Mucosa of stomach (tissue), 1 donor: ENCODE results near the gene FIGN.
A peak's percentile ranks its signal among the peaks of the same experiment; 100 is the strongest.

Experiments used
- H3K27me3 ChIP-seq: one replicate; pipeline ENCODE4 v1.7.0; 2013; ENCODE audit warnings: mild to moderate bottlenecking, low read length; ENCODE audit not compliant: control insufficient read depth, insufficient read depth
- H3K36me3 ChIP-seq: one replicate; pipeline ENCODE4 v1.7.0; 2013; ENCODE audit warnings: low read length; ENCODE audit not compliant: control insufficient read depth, insufficient read depth
- H3K4me1 ChIP-seq: one replicate; pipeline ENCODE4 v1.7.0; 2013; ENCODE audit warnings: mild to moderate bottlenecking, low read length; ENCODE audit not compliant: control insufficient read depth, insufficient read depth
- H3K4me3 ChIP-seq: one replicate; pipeline ENCODE4 v1.7.0; 2013; ENCODE audit warnings: low read length
- H3K9ac ChIP-seq: one replicate; pipeline ENCODE4 v1.7.0; 2013; ENCODE audit warnings: mild to moderate bottlenecking, low read length, moderate library complexity
- H3K9me3 ChIP-seq: one replicate; pipeline ENCODE4 v1.7.0; 2013; ENCODE audit warnings: mild to moderate bottlenecking, low read length, moderate library complexity; ENCODE audit not compliant: control insufficient read depth
- donor health status: Pancreatic carcinoma.

The FIGN gene

DNA sequence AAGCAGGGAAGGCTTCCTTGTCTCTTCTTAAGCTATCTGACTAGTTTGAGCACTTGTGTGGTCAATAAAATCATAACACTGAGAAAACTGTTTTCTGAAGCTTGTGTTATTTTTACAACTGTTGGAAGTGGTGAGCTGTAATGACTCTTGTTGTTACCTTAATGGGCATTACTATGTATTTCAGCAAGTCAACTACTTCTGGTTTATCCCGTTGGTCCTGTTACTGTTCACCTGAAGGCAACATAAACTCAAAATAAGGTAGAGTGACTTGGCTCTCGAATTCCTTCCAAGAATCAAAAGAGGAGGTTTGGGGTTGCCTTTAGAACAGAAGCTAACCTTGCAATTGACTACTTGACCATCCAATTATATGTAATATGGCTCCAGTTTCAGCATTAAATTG, 23.2 kb upstream of the FIGN start:
- Histone ChIP-seq H3K9ac (no peak overlapping the region), H3K36me3 (no peaks in the 10 kb centered on the region), H3K4me3 (no peak overlapping the region), H3K4me1 (no peaks in the 10 kb centered on the region), H3K27me3 (no peaks in the 10 kb centered on the region), H3K9me3 (no peaks in the 10 kb centered on the region)

GRCh38 chr2:163757814-163758213, 22.0 kb upstream of the FIGN start:
- Histone ChIP-seq H3K4me3 (no peak overlapping the region), H3K9me3 (no peaks in the 10 kb centered on the region), H3K9ac (no peak overlapping the region), H3K36me3 (no peaks in the 10 kb centered on the region), H3K27me3 (no peaks in the 10 kb centered on the region), H3K4me1 (no peaks in the 10 kb centered on the region)

DNA sequence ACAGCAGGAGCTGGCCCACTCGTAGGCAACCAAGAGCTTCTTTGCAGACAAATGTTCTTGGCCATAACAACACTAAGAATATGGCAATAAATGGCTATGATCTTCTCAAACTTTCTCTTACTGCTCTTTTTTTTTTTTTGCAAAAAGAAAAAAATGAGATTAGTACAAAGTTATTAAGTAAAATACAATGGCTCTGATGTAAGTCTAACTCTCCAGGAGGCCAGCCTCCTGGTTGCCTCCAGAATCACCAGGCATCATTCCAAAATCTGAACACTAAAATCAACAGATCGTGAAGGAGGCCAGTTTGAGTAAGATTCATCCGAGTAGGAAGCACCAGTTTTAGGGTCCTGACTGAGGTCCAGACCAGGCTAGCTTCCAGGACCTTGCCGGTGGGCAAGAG, 20.8 kb upstream of the FIGN start:
- Histone ChIP-seq H3K9ac (no peak overlapping the region), H3K4me1 (no peaks in the 10 kb centered on the region), H3K9me3 (no peaks in the 10 kb centered on the region), H3K36me3 (no peaks in the 10 kb centered on the region), H3K27me3 (no peaks in the 10 kb centered on the region), H3K4me3 (no peak overlapping the region)

- no peaks in the 10 kb centered on the region for H3K4me1 ChIP-seq
- H3K4me3 ChIP-seq: no peak overlapping the region
- no peaks in the 10 kb centered on the region for H3K9me3 ChIP-seq
- H3K9ac ChIP-seq: no peak overlapping the region
- H3K27me3 ChIP-seq: no peaks in the 10 kb centered on the region
- H3K36me3 ChIP-seq: no peaks in the 10 kb centered on the region
Observed at GRCh38 chr2:163755366-163755765, 19.6 kb upstream of the FIGN start.

DNA sequence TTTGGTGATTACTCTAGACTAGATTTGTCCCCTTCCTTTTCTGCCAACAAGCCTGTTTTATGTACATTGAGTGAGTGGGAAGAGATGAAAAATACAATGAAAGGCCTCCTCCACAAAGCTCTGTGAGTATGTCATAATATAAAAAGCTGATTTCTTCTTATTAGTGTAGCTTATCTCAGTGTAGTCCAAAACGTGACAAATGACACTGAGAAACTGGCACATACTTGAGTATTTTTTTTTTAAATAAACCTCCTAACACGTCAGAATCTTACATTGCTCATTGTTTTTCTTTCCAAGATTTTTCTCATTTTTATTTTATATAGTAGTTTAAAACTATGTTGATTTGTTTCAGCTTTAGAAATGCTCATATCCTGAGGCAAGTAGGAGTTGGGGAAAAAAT, 17.9 kb upstream of the FIGN start:
- Histone ChIP-seq H3K9me3 (no peaks in the 10 kb centered on the region), H3K27me3 (no peaks in the 10 kb centered on the region), H3K4me3 (no peak overlapping the region), H3K9ac (no peak overlapping the region), H3K36me3 (no peaks in the 10 kb centered on the region), H3K4me1 (no peaks in the 10 kb centered on the region)

GRCh38 chr2:163752267-163752666, 16.5 kb upstream of the FIGN start:
- Histone ChIP-seq H3K4me1 (no peaks in the 10 kb centered on the region), H3K36me3 (no peaks in the 10 kb centered on the region), H3K9me3 (no peaks in the 10 kb centered on the region), H3K27me3 (no peaks in the 10 kb centered on the region), H3K9ac (no peak overlapping the region), H3K4me3 (no peak overlapping the region)

DNA sequence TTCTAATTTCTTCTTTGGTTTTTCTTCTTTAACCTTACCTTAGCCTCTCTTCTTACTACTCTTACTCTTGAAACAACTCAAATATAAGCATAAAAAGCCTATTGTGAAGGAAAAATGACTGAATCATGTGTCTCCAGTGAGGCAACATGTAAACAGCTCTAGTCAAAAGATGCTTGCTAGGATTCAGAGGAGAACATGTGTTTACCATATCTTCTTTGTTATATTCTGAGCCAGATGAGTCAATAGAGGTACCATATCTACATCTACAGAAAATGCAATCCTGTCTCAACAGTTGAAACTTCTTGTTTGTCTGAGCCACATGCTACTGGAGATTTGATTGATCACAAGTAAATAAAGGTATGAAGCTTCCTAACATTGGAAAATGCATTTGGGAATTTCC, 15.9 kb upstream of the FIGN start:
- Histone ChIP-seq H3K4me3 (no peak overlapping the region), H3K27me3 (no peaks in the 10 kb centered on the region)

GRCh38 chr2:163748420-163748819, 12.6 kb upstream of the FIGN start:
- no peak overlapping the region for H3K9ac ChIP-seq
- H3K9me3 ChIP-seq: no peaks in the 10 kb centered on the region
- no peaks in the 10 kb centered on the region for H3K4me1 ChIP-seq
- no peak overlapping the region for H3K4me3 ChIP-seq
- H3K36me3 ChIP-seq: no peaks in the 10 kb centered on the region
- no peaks in the 10 kb centered on the region for H3K27me3 ChIP-seq

More for the DNA sequence above, 15.9 kb upstream of the FIGN start:
- H3K9ac ChIP-seq: no peak overlapping the region
- no peaks in the 10 kb centered on the region for H3K4me1 ChIP-seq
- no peaks in the 10 kb centered on the region for H3K36me3 ChIP-seq
- no peaks in the 10 kb centered on the region for H3K9me3 ChIP-seq

DNA sequence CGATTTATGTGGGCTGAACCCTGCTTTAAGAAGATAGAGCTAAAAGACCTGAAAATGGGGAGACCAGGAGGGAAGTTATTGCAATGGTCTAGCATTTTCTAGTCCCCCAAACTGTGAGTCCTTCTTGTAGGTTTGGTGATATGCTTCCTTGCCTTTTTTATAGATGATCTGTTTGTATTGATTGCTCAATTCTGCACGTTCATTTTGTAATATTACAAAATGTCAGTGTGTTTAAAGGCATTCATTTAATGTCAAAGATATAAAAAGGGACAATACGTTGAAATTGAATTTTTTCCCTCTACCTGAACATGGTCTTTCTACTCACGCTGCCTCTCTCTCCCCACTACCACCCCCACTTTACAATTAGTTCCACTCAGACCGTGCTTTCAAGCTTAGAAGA, 5.6 kb upstream of the FIGN start:
- Histone ChIP-seq H3K4me3 (no peak overlapping the region), H3K9me3 (no peaks in the 10 kb centered on the region), H3K9ac (no peak overlapping the region), H3K36me3 (no peaks in the 10 kb centered on the region), H3K4me1 (peaks cover 5% of the 10 kb centered on the region), H3K27me3 (peaks cover 7% of the 10 kb centered on the region)

DNA sequence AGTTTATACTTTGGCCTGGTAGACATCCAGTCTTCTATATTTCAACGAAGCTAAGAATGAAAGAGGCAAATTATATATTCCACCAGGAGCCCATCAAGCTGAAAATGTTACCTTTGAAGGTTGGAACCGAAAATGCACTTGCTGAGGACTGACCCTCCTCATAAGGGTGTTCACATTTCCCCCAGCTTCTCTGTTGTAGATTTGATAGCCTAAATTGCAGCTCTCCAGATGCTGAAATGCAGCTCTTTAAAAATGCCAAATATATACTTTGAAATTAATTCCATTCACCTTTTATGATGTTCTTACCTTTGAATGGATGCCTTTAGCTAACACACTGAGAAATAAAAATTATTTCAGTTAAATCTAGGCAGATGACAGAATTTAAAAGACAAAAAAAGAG, 1.8 kb upstream of the FIGN start:
- Histone ChIP-seq H3K4me1 (peaks cover 5% of the 10 kb centered on the region), H3K9me3 (no peaks in the 10 kb centered on the region), H3K4me3 (no peak overlapping the region), H3K36me3 (no peaks in the 10 kb centered on the region), H3K9ac (no peak overlapping the region), H3K27me3 (peaks cover 13% of the 10 kb centered on the region)

DNA sequence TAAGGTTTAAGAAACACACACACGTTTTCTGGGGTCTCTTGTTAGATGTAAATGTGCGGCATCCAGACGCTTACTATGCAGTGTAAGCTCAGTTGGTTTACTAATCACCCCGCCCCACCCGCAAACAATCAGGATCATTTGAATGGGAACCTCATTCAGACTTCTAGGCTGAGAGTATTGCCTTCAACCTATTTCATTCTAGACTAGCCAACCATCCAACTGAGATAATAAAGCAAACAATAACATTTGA, 1.3 kb upstream of the FIGN start:
- Histone ChIP-seq H3K9ac (peak overlapping the region; percentile 47), H3K4me3 (no peak overlapping the region), H3K36me3 (no peaks in the 10 kb centered on the region), H3K27me3 (peaks cover 13% of the 10 kb centered on the region), H3K9me3 (no peaks in the 10 kb centered on the region), H3K4me1 (peaks cover 5% of the 10 kb centered on the region)

GRCh38 chr2:163736433-163737189, 803 bp upstream of the FIGN start:
- peak overlapping the region; percentile 47 for H3K9ac ChIP-seq
- H3K9me3 ChIP-seq: no peaks in the 10 kb centered on the region
- H3K4me1 ChIP-seq: peaks cover 5% of the 10 kb centered on the region
- no peaks in the 10 kb centered on the region for H3K36me3 ChIP-seq
- H3K4me3 ChIP-seq: no peak overlapping the region
- H3K27me3 ChIP-seq: peaks cover 13% of the 10 kb centered on the region
